ENCODE data around the gene SLIT1. TPM values are rescaled to one million over a fixed set of nuclear protein-coding genes. Genes with fewer than 3 reads are reported as not detected.

The SLIT1 gene
- total RNA-seq, 1 donor from 2014 or later: 0.47 TPM

DNA sequence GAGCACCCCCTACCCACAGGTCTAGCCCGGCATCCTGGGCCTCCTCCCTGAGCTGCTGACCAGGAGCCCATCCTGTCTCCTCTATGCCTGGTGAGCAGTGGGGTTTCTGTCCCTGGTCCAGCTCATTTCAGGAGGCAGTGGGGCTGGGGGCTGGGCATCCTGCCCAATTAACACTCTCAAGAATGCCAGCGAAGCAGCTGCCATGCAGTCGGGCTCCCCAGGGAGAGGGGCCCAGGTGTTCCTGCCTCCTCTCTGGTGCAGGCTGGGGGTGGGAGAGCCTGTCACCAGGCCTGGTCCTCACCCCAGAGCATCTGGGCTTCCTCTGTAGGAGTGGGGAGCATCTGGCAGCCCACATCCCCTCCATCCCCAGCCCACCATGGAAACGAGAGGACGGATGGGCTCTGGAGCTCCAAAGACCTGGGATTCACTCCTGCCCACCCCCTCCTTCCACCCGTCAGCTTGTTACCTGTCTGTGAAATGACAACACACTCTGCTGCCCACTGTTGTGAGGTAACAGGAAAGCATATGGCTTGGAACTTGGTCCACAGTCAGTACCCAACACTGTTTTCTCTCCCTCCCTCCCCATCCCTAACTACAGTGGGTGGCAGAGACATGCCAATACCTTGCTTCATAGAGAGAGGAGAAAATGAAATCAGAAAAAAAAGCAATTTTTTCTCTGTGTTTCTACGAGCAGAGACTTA is 69.1 kb downstream of the SLIT1 start:
- intact Hi-C loops (cut with micrococcal nuclease): loop anchor here (2.0 kb wide), 1 partner anchor 44 kb away; no protein-coding TSS in a partner anchor

DNA sequence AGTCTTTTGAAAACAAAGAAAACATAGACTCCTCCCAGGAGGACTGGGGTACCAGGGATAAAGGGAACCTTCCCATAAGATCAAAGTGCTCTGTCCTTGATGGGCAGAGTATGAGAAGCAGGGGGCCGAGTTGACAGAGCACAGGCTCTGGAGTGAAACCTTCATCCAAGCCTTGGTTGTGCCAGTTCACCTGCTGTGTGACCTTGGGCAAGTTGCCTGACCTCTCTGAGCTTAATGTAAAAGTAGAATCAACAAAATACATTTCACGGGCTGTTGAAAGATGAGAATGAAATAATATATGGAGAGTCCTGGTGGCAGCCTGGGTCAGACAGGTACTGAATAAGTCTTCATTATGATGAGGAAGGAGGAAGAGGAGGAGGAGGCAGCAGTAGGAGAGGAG is 69.9 kb downstream of the SLIT1 start:
- intact Hi-C loops (cut with micrococcal nuclease): loop anchor here (2.0 kb wide), 1 partner anchor 43 kb away; no protein-coding TSS in a partner anchor

- intact Hi-C loops (cut with micrococcal nuclease): no loop called here
Measured at GRCh38 chr10:97111615-97112014, 74.1 kb downstream of the SLIT1 start.

- intact Hi-C loops (cut with micrococcal nuclease): no loop called here
Measured at GRCh38 chr10:97109547-97109946, 76.2 kb downstream of the SLIT1 start.

DNA sequence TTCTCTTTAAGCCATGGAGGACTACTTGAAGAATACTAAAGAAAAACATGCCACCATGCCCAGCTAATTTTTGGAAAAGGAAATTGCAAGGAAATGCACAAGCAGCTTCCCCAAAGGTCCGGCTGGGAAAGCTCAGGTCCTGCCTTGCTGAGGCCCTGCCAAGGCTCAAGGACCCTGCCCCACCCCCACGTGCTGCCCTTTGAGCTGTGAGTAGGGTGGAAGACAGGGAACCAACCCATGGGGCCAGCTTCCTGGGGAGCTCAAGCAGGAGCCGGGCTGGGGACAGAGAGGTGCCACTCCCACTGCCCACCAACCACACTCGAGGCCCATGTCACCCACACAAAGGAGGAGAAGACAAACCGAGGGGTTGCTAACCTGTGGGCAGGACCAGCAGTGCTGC is 78.2 kb downstream of the SLIT1 start:
- intact Hi-C loops (cut with micrococcal nuclease): no loop called here

- intact Hi-C loops (cut with micrococcal nuclease): no loop called here
Measured at GRCh38 chr10:97106207-97106606, 79.6 kb downstream of the SLIT1 start.

GRCh38 chr10:97105303-97105702 is 80.5 kb downstream of the SLIT1 start:
- intact Hi-C loops (cut with micrococcal nuclease): no loop called here

- intact Hi-C loops (cut with micrococcal nuclease): no loop called here
Measured at GRCh38 chr10:97103316-97104080, 82.3 kb downstream of the SLIT1 start.

GRCh38 chr10:97102441-97102840 is 83.3 kb downstream of the SLIT1 start:
- intact Hi-C loops (cut with micrococcal nuclease): no loop called here

DNA sequence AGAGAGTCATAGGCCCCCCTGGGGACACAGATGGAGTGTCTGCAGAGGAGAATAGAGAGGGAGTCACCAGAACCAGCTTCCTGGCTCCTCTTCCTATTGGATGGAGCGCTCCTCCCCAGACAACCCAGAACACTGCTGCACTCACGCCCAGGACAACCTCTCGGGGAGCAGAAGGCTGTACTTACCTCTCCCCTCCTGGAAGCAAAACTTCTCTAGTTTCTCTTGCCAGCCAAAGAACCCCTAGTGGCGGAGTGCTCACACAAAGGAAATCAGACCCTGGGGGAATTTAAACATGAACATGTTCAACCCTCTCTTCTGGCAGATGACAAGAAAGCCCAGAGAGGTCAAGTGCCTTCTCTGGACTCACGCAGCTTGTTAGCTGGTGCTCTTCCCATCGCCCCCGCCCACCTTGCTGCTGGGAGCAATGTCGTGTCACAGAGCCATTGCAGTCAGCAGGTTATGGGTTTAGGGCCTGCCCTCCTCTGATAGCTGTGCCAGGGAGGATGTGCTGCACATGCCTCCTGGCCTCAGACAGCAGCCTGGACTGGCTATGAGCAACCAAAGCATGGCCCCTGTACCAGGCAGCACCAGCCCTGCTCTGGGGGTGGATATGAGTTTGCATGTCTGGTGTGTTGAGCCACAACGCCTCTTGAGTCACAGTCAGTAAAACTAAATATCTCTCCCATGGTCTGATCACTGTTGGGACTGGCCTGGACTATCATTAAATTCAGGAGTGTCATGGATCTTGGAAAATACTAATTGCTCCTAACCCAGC is 84.4 kb downstream of the SLIT1 start:
- intact Hi-C loops (cut with micrococcal nuclease): no loop called here

DNA sequence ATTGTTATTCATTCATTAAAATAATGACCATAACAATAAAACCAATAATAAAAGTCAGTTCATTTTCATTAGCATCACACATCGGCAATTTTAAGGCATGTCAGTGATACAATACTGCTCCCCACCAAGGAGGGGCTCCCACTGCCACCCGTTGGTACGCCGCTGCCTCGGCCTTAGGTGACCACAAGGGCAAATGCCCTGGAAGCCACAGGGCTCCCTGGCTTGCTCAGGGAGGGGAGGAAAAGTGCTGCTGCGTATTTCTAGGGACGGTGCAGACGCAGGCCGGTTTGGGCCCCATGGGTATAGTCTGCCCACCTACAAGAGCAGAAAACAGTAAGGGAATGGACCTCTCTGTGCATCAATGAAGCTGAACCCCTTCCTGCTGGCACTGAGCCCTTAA is 85.1 kb downstream of the SLIT1 start:
- intact Hi-C loops (cut with micrococcal nuclease): no loop called here

GRCh38 chr10:97099868-97100267 is 85.9 kb downstream of the SLIT1 start:
- intact Hi-C loops (cut with micrococcal nuclease): no loop called here

DNA sequence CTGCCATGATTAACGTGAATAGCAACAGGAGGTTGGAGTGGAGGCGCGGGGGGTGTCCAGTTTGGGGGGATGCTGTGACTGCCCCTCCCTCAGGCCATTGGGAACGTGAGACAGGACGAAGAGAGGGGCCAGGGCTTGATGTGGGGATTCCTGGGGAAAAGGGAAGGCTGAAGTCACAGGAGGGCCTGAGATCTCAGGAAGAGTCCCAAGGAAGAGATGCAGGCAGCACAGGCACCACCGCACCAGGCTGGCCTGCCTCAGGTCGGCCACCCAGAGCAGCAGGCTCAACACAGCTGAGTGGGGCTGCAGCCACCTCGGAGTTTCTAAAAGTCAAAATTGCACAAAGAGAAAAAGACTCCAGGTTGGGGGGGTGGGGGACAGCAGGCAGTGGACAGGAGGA is 86.7 kb downstream of the SLIT1 start:
- intact Hi-C loops (cut with micrococcal nuclease): no loop called here

GRCh38 chr10:97097084-97097433 is 88.7 kb downstream of the SLIT1 start:
- intact Hi-C loops (cut with micrococcal nuclease): no loop called here

DNA sequence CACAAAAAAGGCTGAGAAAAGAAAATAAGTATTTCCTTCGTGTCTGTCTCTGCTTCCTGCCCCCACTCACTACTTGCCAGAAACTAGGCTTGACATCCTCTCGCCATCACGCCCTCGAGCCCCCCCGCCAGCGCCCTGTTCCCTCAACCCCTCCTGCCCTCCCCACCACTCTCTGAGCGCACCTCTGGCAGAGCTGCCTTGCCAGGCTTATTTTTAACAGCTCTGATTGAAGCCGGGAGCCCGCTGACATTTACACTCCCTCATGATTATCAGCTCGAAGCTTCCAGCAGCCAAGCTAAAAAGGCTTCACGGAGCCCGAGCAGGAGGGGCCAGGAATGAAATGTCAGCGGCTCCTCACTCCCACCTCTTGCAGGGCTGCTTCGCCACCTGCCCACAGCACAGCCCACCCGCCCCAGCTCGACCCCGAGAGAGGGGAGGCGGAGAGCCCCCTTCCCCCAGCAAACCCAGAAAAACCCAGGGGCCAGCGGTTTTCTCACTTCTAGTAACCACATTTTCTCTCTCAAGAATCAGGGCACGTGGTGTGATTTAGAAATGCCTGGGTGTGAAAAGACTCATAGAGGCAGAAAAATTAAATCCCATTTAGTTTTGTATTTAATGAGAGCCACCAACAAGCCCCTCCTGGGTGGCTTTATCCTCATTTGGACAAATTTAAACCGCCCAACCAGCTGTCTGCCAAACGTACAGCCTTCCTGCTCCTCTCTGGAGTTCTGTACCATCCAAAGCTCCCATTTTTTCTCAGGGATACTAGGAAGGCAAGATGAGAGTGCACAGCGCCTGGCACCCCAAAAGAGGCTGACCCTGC is 89.3 kb downstream of the SLIT1 start:
- intact Hi-C loops (cut with micrococcal nuclease): no loop called here

DNA sequence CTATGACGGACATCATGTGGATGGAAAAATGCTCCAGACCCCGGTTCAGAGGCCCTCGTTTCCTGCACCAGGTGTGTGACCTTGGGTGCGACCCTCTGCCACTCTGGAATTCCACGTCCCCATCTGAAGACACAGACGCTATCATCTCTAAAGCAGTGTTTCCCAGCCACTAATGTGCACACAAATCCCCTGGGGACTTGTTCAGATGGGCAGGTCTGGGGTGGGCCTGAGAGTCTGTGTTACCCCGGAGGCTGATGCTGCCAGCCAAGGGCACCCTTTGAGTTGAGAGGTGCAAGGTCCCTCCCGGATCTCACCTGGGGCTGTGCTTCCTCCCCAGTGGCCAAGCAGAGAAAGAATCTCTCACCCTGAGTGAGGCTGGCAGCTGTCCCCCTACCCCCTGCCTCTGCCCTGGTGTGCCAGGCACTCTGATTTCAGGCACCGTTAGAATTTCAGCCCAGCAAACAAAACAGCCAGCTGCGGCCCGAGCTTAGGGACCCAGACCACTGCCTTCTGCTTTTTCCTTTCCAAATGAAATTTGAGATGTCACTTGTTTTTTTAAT is 90.0 kb downstream of the SLIT1 start:
- intact Hi-C loops (cut with micrococcal nuclease): no loop called here

DNA sequence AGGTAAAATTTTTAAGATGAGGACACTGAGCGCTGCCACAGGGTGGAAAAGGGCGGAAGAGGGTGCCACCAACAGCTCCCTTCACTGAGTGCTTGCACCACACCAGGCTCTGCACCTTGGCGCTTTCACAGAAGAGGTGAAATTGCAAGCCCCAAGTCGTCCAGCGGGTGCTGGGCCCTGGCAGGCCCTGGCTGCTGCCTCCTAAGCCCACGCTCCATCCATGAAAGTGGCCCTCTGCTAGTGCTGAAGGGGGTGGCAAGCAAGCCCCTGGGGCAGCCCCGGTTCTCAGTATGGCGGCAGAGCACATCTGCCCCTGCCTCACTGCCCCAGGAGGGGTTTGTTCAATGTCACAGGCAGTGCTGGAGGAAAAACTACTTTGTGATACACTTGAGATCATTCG is 95.1 kb downstream of the SLIT1 start:
- intact Hi-C loops (cut with micrococcal nuclease): no loop called here

DNA sequence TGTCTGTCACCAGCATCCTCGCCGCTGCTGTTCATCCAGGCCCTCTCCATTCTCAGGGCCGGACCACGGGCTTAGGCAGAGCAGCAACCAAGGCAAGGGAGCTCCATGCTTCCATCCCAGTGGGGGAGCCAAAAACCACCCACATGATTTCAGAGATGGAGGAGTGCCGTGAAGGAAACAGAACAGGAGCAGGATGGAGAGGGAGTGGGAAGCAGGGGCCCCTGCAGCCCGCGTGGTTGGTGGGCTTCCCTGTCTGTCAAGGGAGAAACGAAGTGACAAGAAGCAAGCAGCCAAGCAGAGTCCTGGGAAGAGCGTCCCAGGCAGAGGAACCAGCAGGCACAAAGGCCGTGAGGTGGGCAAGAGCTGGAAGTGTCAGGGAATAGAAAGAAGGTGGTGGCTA is 95.7 kb downstream of the SLIT1 start:
- intact Hi-C loops (cut with micrococcal nuclease): no loop called here

GRCh38 chr10:97089209-97089870 is 96.4 kb downstream of the SLIT1 start:
- intact Hi-C loops (cut with micrococcal nuclease): no loop called here

- intact Hi-C loops (cut with micrococcal nuclease): no loop called here
Measured at GRCh38 chr10:97087296-97087695, 98.5 kb downstream of the SLIT1 start.
